ENCODE data around the gene RAB7B. TPM values are rescaled to one million over a fixed set of nuclear protein-coding genes. Genes with fewer than 3 reads are reported as not detected.

Gene RAB7B
- total and polyA plus RNA-seq, 3 experiments from 2014 or later = 0.29 to 0.48 TPM; not detected in 1

DNA sequence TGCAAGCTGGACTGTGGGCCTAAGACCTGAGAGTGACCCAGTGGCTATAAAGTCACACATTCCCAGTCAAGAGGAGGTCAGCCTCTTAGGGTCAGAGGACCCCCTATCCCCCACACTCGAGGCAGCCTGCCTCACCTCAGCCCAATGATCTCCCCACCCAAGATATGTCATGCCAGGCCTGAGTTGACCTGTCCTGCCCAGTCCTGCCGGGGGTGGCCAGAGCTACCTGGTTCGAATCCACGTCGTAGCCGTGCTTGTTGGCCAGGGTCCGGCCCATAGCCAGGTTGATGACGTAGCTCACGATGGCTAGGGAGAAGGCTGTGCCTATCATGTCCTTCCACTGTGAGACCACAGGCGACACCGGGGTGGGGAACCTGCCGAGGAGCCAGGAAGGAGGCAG is 75.5 kb downstream of the RAB7B start:
- CTCF ChIA-PET = interaction anchor here (1.2 kb wide), 1 partner anchor 15 kb away, joined by 3 read pairs; no protein-coding TSS in a partner anchor
- Histone ChIP-seq H3K4me3 (ENCODE audit: low read length) (no peak overlapping the region), H3K36me3 (ENCODE audit: insufficient read depth, low read length) (no peaks in the 10 kb centered on the region), H3K27ac (ENCODE audit: low read depth, low read length) (no peak overlapping the region), H3K27me3 (ENCODE audit: insufficient read depth, low read length, poor library complexity, severe bottlenecking) (no peaks in the 10 kb centered on the region), H3K9me3 (ENCODE audit: low read length) (no peaks in the 10 kb centered on the region), H3K4me1 (ENCODE audit: insufficient read depth, low read length) (no peaks in the 10 kb centered on the region)
- Mint-ChIP-seq H3K4me1 (no peaks in the 10 kb centered on the region), H3K36me3 (no peaks in the 10 kb centered on the region), H3K9me3 (no peaks in the 10 kb centered on the region), H3K27me3 (peaks cover 12 to 21% of the 10 kb centered on the region in 2 donors), H3K27ac (no peak overlapping the region), H3K4me3 (no peak overlapping the region)
- POLR2A ChIA-PET = no interaction called here
- no peak for DNase-seq

GRCh38 chr1:205927247-205927646 is 75.9 kb downstream of the RAB7B start:
- Histone ChIP-seq H3K36me3 (ENCODE audit: insufficient read depth, low read length) (no peaks in the 10 kb centered on the region), H3K27me3 (ENCODE audit: insufficient read depth, low read length, poor library complexity, severe bottlenecking) (no peaks in the 10 kb centered on the region), H3K9me3 (ENCODE audit: low read length) (no peaks in the 10 kb centered on the region), H3K27ac (ENCODE audit: low read depth, low read length) (no peak overlapping the region), H3K4me1 (ENCODE audit: insufficient read depth, low read length) (no peaks in the 10 kb centered on the region), H3K4me3 (ENCODE audit: low read length) (no peak overlapping the region)
- H3K4me3 Mint-ChIP-seq = no peak overlapping the region
- H3K27me3 Mint-ChIP-seq = peaks cover 9 to 17% of the 10 kb centered on the region in 2 donors
- H3K9me3 Mint-ChIP-seq = no peaks in the 10 kb centered on the region
- DNase-seq = no peak
- CTCF ChIA-PET = interaction anchor here (1.2 kb wide), 1 partner anchor 15 kb away, joined by 3 read pairs; no protein-coding TSS in a partner anchor
- no peaks in the 10 kb centered on the region for H3K4me1 Mint-ChIP-seq
- no peaks in the 10 kb centered on the region for H3K36me3 Mint-ChIP-seq
- POLR2A ChIA-PET = no interaction called here
- no peak overlapping the region for H3K27ac Mint-ChIP-seq

Other genes with a start within 250 kb of the RAB7B start
- 10 to 100 TPM; 37.1 to 39.7 TPM for gene RAB29, start 227.9 kb downstream of the RAB7B start, total RNA-seq
- 169 TPM for gene RAB29, start 227.9 kb downstream of the RAB7B start, polyA plus RNA-seq
- 10 to 100 TPM; 24.1 to 27.6 TPM for gene SLC41A1, start 190.2 kb downstream of the RAB7B start, total RNA-seq
- 16.5 TPM for gene SLC41A1, start 190.2 kb downstream of the RAB7B start, polyA plus RNA-seq
- under 1 TPM; 0.31 to 0.38 TPM for gene PM20D1, start 153.3 kb downstream of the RAB7B start, total RNA-seq
- gene PM20D1, start 153.3 kb downstream of the RAB7B start, polyA plus RNA-seq = 2.6 TPM
- gene SLC26A9, start 59.9 kb downstream of the RAB7B start, total RNA-seq = not detected
- gene SLC26A9, start 59.9 kb downstream of the RAB7B start, polyA plus RNA-seq = not detected
- gene CTSE, start 20.5 kb upstream of the RAB7B start, total RNA-seq = not detected
- not detected for gene CTSE, start 20.5 kb upstream of the RAB7B start, polyA plus RNA-seq
- not detected for gene RHEX, start 49.8 kb upstream of the RAB7B start, total RNA-seq
- gene RHEX, start 49.8 kb upstream of the RAB7B start, polyA plus RNA-seq = not detected
- gene AVPR1B, start 114.0 kb upstream of the RAB7B start, total RNA-seq = not detected
- gene AVPR1B, start 114.0 kb upstream of the RAB7B start, polyA plus RNA-seq = not detected
- 10 to 100 TPM; 14.1 to 17.5 TPM for gene FAM72A, start 199.4 kb upstream of the RAB7B start, total RNA-seq
- gene FAM72A, start 199.4 kb upstream of the RAB7B start, polyA plus RNA-seq = 0.69 TPM
- 10 to 100 TPM; 39.9 to 45.1 TPM for gene SRGAP2, start 200.1 kb upstream of the RAB7B start, total RNA-seq
- 14.0 TPM for gene SRGAP2, start 200.1 kb upstream of the RAB7B start, polyA plus RNA-seq